GM19193 (cell line): ENCODE results near the gene LAIR1.

Experiments used
- POLR2A ChIP-seq: IDR thresholded peaks from 4 replicates; pipeline ENCODE4 v1.6.1; 2011; ENCODE audit not compliant: insufficient read depth, insufficient read length; ENCODE audit errors: extremely low read depth

Gene LAIR1

GRCh38 chr19:54309811-54310210 is 54.9 kb downstream of the LAIR1 start:
- TF ChIP-seq POLR2A = no peak

- TF ChIP-seq POLR2A = no peak
Observed at GRCh38 chr19:54307389-54308020, 57.2 kb downstream of the LAIR1 start.

GRCh38 chr19:54305141-54305540 is 59.6 kb downstream of the LAIR1 start:
- no peak for TF ChIP-seq POLR2A

- TF ChIP-seq POLR2A = no peak
Observed at GRCh38 chr19:54302257-54302656, 62.5 kb downstream of the LAIR1 start.
